ENCODE measurements around the gene CMTM5.

The CMTM5 gene

DNA sequence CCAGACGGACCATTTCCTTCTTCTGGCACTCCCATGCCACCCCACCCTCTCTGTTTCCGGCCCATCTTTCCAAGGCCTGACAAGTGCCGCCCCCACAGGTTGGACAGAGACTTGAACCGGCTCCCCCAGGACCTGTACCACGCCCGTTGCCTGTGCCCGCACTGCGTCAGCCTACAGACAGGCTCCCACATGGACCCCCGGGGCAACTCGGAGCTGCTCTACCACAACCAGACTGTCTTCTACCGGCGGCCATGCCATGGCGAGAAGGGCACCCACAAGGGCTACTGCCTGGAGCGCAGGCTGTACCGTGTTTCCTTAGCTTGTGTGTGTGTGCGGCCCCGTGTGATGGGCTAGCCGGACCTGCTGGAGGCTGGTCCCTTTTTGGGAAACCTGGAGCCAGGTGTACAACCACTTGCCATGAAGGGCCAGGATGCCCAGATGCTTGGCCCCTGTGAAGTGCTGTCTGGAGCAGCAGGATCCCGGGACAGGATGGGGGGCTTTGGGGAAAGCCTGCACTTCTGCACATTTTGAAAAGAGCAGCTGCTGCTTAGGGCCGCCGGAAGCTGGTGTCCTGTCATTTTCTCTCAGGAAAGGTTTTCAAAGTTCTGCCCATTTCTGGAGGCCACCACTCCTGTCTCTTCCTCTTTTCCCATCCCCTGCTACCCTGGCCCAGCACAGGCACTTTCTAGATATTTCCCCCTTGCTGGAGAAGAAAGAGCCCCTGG lies 1.2 kb upstream of the CMTM5 start:
- TF ChIP-seq EZH2phosphoT487 (IDR thresholded peaks at IDR 0.05; ENCODE audit: borderline replicate concordance): no peak
- TF ChIP-seq, protein P1, sequence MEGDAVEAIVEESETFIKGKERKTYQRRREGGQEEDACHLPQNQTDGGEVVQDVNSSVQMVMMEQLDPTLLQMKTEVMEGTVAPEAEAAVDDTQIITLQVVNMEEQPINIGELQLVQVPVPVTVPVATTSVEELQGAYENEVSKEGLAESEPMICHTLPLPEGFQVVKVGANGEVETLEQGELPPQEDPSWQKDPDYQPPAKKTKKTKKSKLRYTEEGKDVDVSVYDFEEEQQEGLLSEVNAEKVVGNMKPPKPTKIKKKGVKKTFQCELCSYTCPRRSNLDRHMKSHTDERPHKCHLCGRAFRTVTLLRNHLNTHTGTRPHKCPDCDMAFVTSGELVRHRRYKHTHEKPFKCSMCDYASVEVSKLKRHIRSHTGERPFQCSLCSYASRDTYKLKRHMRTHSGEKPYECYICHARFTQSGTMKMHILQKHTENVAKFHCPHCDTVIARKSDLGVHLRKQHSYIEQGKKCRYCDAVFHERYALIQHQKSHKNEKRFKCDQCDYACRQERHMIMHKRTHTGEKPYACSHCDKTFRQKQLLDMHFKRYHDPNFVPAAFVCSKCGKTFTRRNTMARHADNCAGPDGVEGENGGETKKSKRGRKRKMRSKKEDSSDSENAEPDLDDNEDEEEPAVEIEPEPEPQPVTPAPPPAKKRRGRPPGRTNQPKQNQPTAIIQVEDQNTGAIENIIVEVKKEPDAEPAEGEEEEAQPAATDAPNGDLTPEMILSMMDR (conservative IDR thresholded peaks at IDR 0.05; ENCODE audit: low read length): no peak
- Histone ChIP-seq H3K4me3 (ENCODE audit: low read length, poor library complexity, severe bottlenecking) (no peak overlapping the region), H2AFZ (ENCODE audit: low read length) (no peak overlapping the region), H3K27me3 (ENCODE audit: insufficient read depth, low read length, poor library complexity, severe bottlenecking) (no peaks in the 10 kb centered on the region), H3K4me2 (ENCODE audit: low read depth, low read length, poor library complexity, severe bottlenecking) (no peak overlapping the region), H3K79me2 (ENCODE audit: insufficient read depth, low read length) (no peaks in the 10 kb centered on the region), H3K9me3 (ENCODE audit: insufficient read depth, low read depth, low read length) (no peaks in the 10 kb centered on the region), H3K9me2 (replicated peaks; ENCODE audit: low read depth, low read length) (no peaks in the 10 kb centered on the region), H4K20me1 (ENCODE audit: insufficient read depth, low read length, poor library complexity, severe bottlenecking) (no peaks in the 10 kb centered on the region), H3K36me3 (ENCODE audit: insufficient read depth, low read length) (no peaks in the 10 kb centered on the region), H3K4me1 (ENCODE audit: insufficient read depth, low read length, poor library complexity, severe bottlenecking) (no peaks in the 10 kb centered on the region), H3F3A (ENCODE audit: low read depth) (no peaks in the 10 kb centered on the region), H3K9ac (ENCODE audit: low read depth, low read length, poor library complexity, severe bottlenecking) (no peak overlapping the region)

DNA sequence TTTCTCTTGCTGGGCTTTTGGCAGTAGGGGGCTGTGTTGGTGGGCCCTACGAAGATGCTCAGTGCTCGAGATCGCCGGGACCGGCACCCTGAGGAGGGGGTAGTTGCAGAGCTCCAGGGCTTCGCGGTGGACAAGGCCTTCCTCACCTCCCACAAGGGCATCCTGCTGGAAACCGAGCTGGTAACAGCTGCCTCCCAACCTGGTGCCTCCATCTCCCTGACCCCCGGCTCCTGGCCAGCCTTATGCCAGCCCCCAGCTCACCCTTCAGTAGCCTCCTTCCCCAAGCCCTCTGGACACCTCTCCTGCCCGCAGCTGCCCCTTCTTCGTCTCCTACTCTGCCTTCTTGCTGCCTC lies 328 bp downstream of the CMTM5 start:
- no peaks in the 10 kb centered on the region for H4K20me1 ChIP-seq (ENCODE audit: insufficient read depth, low read length, poor library complexity, severe bottlenecking)
- no peak overlapping the region for H2AFZ ChIP-seq (ENCODE audit: low read length)
- no peaks in the 10 kb centered on the region for H3K9me3 ChIP-seq (ENCODE audit: insufficient read depth, low read depth, low read length)
- H3K4me2 ChIP-seq (ENCODE audit: low read depth, low read length, poor library complexity, severe bottlenecking): no peak overlapping the region
- H3K9me2 ChIP-seq (replicated peaks; ENCODE audit: low read depth, low read length): no peaks in the 10 kb centered on the region
- H3K4me3 ChIP-seq (ENCODE audit: low read length, poor library complexity, severe bottlenecking): no peak overlapping the region
- no peaks in the 10 kb centered on the region for H3K79me2 ChIP-seq (ENCODE audit: insufficient read depth, low read length)
- H3F3A ChIP-seq (ENCODE audit: low read depth): no peaks in the 10 kb centered on the region
- no peak overlapping the region for H3K9ac ChIP-seq (ENCODE audit: low read depth, low read length, poor library complexity, severe bottlenecking)
- H3K27me3 ChIP-seq (ENCODE audit: insufficient read depth, low read length, poor library complexity, severe bottlenecking): no peaks in the 10 kb centered on the region
- H3K36me3 ChIP-seq (ENCODE audit: insufficient read depth, low read length): no peaks in the 10 kb centered on the region
- no peaks in the 10 kb centered on the region for H3K4me1 ChIP-seq (ENCODE audit: insufficient read depth, low read length, poor library complexity, severe bottlenecking)
- TF ChIP-seq, protein P1 (conservative IDR thresholded peaks at IDR 0.05; ENCODE audit: low read length): no peak
- no peak for TF ChIP-seq EZH2phosphoT487 (IDR thresholded peaks at IDR 0.05; ENCODE audit: borderline replicate concordance)

DNA sequence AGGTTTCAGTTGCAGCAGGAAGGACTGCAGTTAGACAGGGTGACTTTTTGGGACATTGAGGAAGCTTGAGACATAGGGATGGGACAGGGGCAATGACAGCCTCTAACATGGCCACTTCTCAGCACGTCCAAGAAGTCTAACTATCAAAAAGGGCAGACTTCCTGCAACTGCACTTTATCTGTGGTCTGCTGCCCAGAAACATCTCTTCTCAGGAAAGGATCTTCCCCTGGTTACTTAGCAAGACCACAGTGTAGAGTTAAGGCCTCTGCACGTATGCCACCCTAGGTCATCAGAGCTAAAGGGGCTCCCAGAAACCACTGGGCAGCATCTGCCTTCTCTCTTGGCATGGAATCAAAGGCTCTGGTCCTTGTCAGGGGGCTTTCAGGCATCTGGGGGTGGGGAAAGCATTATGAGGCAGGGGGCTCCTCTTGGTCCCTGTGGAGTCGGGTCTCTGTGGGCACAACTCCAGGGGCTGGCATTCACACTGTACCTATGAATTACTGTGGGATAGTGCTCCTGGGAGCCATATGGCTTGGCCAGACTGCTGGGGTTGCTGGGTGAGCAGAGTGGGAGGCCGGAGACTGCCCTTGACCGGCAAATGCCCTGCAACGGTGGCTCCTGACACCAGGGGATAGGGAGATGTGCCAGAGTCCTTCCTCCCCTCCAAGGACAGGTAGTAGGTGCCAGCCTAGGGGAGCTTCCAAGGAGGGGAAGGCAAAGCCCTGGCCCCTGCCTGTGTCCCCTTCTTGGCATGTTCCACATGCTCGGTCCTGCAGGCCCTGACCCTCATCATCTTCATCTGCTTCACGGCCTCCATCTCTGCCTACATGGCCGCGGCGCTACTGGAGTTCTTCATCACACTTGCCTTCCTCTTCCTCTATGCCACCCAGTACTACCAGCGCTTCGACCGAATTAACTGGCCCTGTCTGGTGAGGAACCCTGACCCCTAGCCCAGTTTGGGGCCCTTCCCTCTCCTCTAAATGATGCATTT lies 1.0 kb downstream of the CMTM5 start:
- H3F3A ChIP-seq (ENCODE audit: low read depth): no peaks in the 10 kb centered on the region
- no peak overlapping the region for H3K4me3 ChIP-seq (ENCODE audit: low read length, poor library complexity, severe bottlenecking)
- no peaks in the 10 kb centered on the region for H3K9me3 ChIP-seq (ENCODE audit: insufficient read depth, low read depth, low read length)
- H3K36me3 ChIP-seq (ENCODE audit: insufficient read depth, low read length): no peaks in the 10 kb centered on the region
- no peak overlapping the region for H3K9ac ChIP-seq (ENCODE audit: low read depth, low read length, poor library complexity, severe bottlenecking)
- no peak overlapping the region for H2AFZ ChIP-seq (ENCODE audit: low read length)
- no peaks in the 10 kb centered on the region for H4K20me1 ChIP-seq (ENCODE audit: insufficient read depth, low read length, poor library complexity, severe bottlenecking)
- no peak overlapping the region for H3K4me2 ChIP-seq (ENCODE audit: low read depth, low read length, poor library complexity, severe bottlenecking)
- H3K79me2 ChIP-seq (ENCODE audit: insufficient read depth, low read length): no peaks in the 10 kb centered on the region
- TF ChIP-seq, protein P1 (conservative IDR thresholded peaks at IDR 0.05; ENCODE audit: low read length): no peak
- TF ChIP-seq EZH2phosphoT487 (IDR thresholded peaks at IDR 0.05; ENCODE audit: borderline replicate concordance): no peak
- no peaks in the 10 kb centered on the region for H3K4me1 ChIP-seq (ENCODE audit: insufficient read depth, low read length, poor library complexity, severe bottlenecking)
- no peaks in the 10 kb centered on the region for H3K27me3 ChIP-seq (ENCODE audit: insufficient read depth, low read length, poor library complexity, severe bottlenecking)
- no peaks in the 10 kb centered on the region for H3K9me2 ChIP-seq (replicated peaks; ENCODE audit: low read depth, low read length)

Measured in Loucy (cell line).